Brain microvascular endothelial cell (primary cell): ENCODE results near the gene DOP1B.
"Not testable (repeated sequence)": the region's sequence is repeated elsewhere in the genome, so short reads cannot be mapped to it uniquely, and the experiment has no call there.

Source experiments
- DNase-seq: peaks from one replicate; pipeline ENCODE4 v3.0.0-alpha.2; 2020
- H3K27ac ChIP-seq: fragments of 250-450 bp; sonication (Bioruptor Pico); 2 replicates; pipeline ENCODE4 v1.5.1; 2020; ENCODE audit warnings: mild to moderate bottlenecking, moderate library complexity
- H3K27me3 ChIP-seq: fragments of 250-450 bp; sonication (Bioruptor Pico); replicated peaks from 2 replicates; pipeline ENCODE4 v1.5.1; 2020; ENCODE audit warnings: mild to moderate bottlenecking
- H3K36me3 ChIP-seq: fragments of 250-450 bp; sonication (Bioruptor Pico); replicated peaks from 2 replicates; pipeline ENCODE4 v1.5.1; 2020; ENCODE audit warnings: mild to moderate bottlenecking
- H3K4me3 ChIP-seq: 2 replicates; pipeline ENCODE4 v1.5.1; 2011; ENCODE audit warnings: low read depth, mild to moderate bottlenecking, control low read depth, low read length, moderate library complexity
- in situ Hi-C: cut with HindIII; loops from 2 replicates; pipeline ENCODE4 v1.10.0; 2017; ENCODE audit warnings: low sequenced_read_pairs, low pct_ligation_motif_present
- TF ChIP-seq, protein P1 (sequence below): IDR thresholded peaks from 2 replicates; pipeline ENCODE4 v1.5.1; 2011; ENCODE audit warnings: low read depth, mild to moderate bottlenecking, moderate library complexity, low read length, control low read depth, inconsistent platforms; ENCODE audit errors: missing control alignments

The DOP1B gene

DNA sequence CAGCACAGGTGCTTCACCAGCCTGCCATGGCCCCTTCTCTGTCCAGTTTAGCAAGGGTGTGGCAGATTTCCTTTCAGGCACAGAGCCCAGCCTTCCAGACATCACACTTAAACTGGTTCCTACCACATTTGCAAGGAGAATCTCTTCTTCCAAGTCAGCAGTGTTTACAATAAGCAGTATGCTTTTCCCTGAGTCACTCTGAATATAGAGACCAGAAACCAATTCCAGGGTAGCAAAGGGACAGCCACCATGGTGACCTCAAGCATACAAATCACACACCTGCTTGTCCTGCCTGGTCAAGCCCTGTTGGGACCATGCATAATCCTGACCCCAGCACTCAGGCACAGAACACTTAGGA is 30.4 kb upstream of the DOP1B start:
- Histone ChIP-seq H3K27me3 (no peaks in the 10 kb centered on the region), H3K4me3 (no peak overlapping the region), H3K36me3 (no peaks in the 10 kb centered on the region), H3K27ac (no peak overlapping the region)
- no peak for DNase-seq
- TF ChIP-seq, protein P1, sequence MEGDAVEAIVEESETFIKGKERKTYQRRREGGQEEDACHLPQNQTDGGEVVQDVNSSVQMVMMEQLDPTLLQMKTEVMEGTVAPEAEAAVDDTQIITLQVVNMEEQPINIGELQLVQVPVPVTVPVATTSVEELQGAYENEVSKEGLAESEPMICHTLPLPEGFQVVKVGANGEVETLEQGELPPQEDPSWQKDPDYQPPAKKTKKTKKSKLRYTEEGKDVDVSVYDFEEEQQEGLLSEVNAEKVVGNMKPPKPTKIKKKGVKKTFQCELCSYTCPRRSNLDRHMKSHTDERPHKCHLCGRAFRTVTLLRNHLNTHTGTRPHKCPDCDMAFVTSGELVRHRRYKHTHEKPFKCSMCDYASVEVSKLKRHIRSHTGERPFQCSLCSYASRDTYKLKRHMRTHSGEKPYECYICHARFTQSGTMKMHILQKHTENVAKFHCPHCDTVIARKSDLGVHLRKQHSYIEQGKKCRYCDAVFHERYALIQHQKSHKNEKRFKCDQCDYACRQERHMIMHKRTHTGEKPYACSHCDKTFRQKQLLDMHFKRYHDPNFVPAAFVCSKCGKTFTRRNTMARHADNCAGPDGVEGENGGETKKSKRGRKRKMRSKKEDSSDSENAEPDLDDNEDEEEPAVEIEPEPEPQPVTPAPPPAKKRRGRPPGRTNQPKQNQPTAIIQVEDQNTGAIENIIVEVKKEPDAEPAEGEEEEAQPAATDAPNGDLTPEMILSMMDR, result no peak
- in situ Hi-C loops, result no loop called here

DNA sequence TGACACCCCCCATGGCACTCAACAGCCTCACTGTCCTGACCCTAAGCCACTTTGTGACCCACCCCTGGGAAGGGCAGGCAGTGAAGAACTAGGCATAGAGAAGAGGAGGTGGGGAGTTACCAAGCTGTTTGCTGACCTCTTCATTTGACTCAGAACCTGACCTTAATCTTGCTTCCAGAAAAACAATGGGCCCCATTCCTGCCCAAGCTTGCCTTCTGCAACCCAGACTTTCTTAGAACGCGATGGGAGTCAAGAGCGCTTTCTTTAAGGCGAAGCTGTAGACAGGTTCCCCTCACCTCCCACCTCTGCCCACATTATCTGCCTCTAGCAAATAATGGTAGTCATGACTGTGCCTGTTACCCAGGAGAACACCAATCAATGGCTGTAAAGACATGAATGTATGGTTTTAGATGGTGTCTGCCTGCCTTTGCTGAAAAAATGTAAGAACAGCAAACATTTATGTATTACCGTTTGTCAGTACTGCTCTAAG is 30.0 kb upstream of the DOP1B start:
- no peak for DNase-seq
- no peak overlapping the region for H3K27ac ChIP-seq
- no peak overlapping the region for H3K4me3 ChIP-seq
- H3K36me3 ChIP-seq, result no peaks in the 10 kb centered on the region
- in situ Hi-C loops, result no loop called here
- TF ChIP-seq, protein P1, result no peak
- H3K27me3 ChIP-seq, result no peaks in the 10 kb centered on the region

DNA sequence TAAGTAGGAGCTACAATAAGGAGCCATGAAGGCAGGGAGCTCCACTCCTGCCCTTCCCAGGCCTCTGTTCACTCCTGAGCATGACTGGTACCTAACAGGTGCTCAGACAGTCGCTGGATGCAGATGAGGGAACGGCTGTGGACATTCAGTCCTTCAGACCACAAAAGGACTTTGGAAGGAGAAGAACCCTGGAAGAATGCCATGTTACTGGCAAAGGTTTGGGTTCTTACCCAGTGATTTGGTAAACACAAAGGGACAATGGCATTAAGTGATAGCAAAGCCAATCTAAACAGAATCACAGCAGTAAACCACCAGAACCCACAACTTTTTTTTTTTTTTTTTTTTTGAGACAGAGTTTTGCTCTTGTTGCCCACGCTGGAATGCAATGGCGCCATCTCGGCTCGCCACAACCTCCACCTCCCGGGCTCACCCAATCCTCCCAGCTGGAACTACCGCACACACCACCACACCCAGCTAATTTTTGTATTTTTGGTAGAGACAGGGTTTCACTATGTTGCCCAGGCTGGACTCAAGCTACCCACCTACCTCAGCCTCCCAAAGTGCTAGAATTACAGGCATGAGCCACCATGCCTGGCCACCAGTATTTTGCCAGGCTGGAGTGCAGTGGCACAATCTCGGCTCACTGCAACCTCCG is 29.2 kb upstream of the DOP1B start:
- in situ Hi-C loops, result no loop called here
- Histone ChIP-seq H3K36me3 (no peaks in the 10 kb centered on the region), H3K4me3 (no peak overlapping the region), H3K27ac (no peak overlapping the region), H3K27me3 (no peaks in the 10 kb centered on the region)
- DNase-seq, result no peak
- TF ChIP-seq, protein P1, result no peak

DNA sequence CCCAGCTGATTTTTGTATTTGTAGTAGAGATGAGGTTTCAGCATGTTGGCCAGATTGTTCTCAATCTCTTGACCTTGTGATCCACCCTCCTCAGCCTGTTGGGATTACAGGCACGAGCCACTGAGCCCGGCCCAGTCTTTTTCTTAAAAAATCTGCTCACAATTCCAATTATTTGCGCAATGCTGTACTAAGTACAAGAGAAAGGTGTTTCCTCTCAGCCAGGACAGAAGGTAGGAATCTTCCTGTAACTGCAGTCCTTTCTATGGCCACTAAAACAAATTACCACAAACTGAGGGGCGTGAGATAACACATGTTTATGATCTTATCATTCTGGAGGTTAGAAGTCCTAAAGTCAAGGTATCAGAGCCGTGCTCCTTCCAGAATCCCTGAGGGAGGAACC is 28.6 kb upstream of the DOP1B start:
- TF ChIP-seq, protein P1, result no peak
- no peak for DNase-seq
- Histone ChIP-seq H3K27ac (no peak overlapping the region), H3K27me3 (no peaks in the 10 kb centered on the region), H3K36me3 (no peaks in the 10 kb centered on the region), H3K4me3 (no peak overlapping the region)
- in situ Hi-C loops, result no loop called here

DNA sequence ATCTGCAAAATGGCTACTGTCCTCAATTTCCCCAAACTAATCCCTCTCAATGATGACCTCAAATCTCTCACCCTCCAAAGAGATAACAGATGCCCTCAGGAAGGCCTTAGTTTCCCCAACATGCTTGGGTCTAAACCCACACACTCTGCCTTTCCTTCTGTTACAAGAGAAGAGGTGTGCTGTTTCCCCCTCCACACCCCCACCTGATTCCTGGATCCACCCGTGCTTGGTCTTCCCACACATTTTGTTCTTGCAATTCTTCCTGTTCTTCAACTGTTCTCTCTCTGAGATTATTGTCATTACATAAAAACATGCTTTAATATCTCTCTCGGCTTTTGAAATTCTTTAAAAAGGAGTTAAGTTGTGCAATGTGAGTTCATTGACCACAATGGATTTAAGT is 27.4 kb upstream of the DOP1B start:
- TF ChIP-seq, protein P1, result no peak
- no peaks in the 10 kb centered on the region for H3K27me3 ChIP-seq
- DNase-seq, result no peak
- in situ Hi-C loops, result no loop called here
- no peaks in the 10 kb centered on the region for H3K36me3 ChIP-seq
- H3K4me3 ChIP-seq, result no peak overlapping the region
- no peak overlapping the region for H3K27ac ChIP-seq

DNA sequence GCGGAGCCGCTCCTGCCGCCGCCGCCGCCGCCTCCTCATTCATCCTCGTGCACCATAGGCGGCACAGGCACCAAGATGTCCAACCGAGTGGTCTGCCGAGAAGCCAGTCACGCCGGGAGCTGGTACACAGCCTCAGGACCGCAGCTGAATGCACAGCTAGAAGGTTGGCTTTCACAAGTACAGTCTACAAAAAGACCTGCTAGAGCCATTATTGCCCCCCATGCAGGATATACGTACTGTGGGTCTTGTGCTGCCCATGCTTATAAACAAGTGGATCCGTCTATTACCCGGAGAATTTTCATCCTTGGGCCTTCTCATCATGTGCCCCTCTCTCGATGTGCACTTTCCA is 26.2 kb upstream of the DOP1B start:
- H3K36me3 ChIP-seq, H3K27me3 ChIP-seq, H3K27ac ChIP-seq, DNase-seq, in situ Hi-C loops: not testable (repeated sequence)
- H3K4me3 ChIP-seq, result peak overlapping the region; percentile 40

DNA sequence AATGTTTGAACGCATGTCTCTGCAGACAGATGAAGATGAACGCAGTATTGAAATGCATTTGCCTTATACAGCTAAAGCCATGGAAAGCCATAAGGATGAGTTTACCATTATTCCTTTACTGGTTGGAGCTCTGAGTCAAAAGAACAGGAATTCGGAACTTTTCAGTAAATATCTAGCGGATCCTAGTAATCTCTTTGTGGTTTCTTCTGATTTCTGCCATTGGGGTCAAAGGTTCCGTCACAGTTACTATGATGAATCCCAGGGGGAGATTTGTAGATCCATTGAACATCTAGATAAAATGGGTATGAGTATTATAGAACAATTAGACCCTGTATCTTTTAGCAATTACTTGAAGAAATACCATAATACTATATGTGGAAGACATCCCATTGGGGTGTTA is 25.8 kb upstream of the DOP1B start:
- H3K36me3 ChIP-seq, DNase-seq, H3K4me3 ChIP-seq, H3K27ac ChIP-seq, H3K27me3 ChIP-seq, in situ Hi-C loops: not testable (repeated sequence)
